Inferior parietal cortex (tissue), 1 donor: Measurements from ENCODE around the gene CHERP.

Experiments
- DNase-seq: peaks from one replicate; pipeline ENCODE4 v3.0.0-alpha.2; 2016; ENCODE audit errors: extremely low spot score

CHERP gene

DNA sequence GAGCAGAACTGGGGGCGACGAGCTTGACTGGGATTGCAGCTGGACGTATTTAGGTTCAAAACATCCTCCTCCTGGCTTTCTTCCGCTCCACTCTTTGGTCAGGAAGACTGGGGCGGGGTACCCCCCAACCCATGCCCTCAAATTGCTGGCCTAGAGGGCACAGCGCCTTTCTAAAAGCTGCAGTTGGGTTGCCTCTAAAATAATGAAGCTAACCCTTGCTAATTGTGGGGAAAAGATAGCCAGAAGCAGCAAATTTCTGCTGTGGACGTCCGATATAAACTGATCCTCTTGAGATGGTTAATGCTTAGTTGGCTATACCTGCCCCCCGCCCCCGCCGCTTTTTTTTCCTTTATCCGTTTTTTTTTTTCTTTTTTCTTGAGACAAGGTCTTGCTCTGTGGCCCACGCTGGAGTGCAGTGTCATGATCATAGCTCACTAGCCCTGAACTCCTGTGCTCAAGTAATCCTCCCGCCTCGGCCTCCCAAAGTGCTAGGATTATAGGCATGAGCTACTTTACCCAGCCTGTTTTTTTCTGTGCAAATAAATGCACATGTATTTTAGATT, 754 bp upstream of the CHERP start:
- DNase-seq, result no peak

DNA sequence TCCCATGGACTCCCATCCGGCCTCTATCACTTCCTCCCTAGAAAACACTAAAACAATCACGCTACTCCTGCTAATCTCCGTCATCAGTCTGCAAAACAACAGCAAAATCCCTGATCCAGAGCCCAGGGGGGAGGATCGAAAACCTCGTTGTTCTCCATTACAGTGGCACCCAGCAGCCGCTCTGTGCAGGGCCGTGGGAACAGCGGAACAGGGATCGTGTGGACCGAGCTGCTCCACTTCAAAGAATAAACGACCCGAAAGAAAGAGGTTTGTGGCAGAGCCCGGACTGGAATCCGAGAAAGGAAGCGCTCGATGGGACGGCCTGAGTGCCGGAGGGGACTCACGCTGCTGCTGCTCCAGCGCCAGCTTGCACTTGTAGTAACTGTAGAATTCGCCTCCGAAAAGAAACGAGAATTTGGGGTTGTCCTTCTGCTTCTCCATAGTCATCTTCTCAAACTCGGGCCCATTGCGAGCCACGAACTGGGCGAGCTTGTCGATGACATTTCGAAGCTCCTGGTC, 652 bp downstream of the CHERP start:
- no peak for DNase-seq

DNA sequence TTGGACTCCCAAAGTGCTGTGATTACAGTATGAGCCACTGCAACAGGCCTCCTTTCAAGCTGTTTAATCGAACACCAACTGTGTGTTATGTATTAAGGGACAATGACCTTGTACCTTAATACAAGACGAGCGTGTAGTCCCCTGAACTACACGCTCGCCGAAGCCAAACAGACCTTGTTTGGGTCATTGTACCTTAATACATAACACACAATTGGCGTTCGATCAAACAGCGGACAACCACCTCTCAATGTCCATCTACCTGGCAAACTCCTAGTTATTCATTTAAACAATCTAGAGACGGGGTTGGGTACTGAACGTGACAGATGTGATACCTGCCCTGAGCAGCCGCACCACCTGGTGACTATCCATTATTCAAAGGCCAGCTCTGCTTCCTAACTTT, 1.3 kb downstream of the CHERP start:
- DNase-seq, result no peak

DNA sequence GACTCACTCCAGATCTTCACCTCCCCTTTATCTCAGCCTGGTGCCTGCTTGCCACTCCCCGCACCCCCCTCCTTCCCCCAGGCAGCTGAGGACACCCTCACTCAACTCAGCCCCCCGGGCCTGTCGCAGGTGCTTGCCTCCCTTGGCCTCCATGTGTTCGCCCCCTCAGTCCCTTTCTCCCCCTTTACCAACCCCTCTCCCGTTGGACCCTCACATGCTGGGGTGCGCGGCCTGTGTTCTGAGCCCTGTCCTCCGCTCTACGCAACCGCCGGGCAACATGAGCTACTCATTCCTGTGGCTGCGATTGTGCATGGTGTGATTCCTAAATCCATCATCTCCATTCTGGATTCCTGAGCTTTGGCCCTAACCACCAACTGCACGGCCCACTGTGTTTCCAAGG, 5.1 kb downstream of the CHERP start:
- no peak for DNase-seq

DNA sequence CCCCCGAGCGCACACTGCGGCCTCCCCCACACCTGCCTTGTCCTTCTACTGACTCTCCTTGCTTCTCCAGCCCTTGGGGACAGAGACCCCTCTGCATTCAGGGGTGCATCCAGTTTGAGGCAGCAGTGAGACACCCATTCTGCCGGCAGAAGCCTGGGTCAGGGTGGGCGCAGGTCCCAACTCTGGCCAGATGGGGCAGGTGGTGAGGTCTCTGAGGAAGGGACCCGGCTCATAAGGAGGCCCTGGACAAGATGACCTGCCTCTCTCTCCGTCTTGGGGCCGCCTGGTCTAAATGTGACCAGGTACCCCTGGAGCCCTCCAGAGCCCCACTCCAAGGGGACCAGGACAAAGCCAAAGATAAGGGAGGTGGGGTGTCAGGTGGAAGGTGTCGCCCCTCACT, 6.1 kb downstream of the CHERP start:
- DNase-seq, result no peak

DNA sequence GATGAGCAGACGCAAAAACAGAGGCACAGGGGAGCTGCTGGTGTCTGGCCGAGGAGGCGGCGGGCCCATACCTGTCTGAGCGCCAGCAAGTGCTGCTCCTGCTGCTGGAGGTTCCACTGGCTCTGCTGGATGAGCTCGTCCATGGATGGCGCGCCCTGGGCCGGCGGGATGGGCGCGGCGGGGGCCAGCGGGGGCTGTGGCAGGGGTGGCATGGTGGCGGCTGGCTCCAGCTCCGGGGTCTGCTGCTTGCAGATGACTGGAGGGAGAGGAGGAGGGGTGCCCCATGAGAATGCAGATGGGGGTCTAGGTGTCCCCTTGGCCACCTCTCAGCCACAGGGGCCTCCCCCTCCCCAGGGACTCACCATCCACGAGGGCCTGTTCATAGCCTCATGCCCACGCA, 6.9 kb downstream of the CHERP start:
- DNase-seq, result no peak

DNA sequence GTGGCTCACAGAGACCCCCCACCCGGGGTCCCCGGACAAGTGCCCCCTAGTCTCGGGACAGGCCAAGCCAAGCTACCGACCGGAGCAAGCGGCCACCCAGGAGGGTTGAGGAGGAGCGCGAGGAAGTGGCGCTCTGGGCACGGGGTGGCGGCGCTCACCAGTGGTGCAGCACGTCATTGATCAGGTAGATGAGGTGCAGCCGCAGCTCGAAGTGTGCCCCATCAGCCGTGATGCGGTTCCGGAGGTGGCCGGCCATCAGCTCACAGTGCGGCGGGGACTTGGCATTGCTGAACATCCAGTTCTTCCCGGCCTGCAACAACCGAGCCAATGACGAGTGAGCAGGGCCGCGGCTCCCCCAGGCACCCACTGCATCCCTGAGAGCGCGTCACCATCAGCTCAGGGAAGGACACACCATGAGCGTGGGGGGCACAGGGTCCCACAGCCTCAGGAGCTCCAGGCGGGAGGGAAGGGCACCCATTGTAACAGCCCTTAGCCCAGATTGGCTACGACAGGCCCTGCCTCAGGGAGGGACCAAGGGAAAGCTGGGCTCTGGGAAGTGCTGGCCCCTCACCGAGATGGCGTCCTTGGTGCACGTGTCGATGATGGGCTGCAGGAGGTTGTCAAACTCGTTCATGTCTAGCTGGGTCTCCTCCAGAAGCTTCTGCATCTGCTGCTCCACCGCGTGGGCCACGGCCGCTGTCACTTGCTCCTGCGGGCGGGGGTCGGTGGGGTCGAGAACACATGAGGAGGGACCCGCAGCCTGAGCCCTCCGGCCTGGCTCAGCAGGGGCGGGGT, 9.6 kb downstream of the CHERP start:
- DNase-seq, result no peak

DNA sequence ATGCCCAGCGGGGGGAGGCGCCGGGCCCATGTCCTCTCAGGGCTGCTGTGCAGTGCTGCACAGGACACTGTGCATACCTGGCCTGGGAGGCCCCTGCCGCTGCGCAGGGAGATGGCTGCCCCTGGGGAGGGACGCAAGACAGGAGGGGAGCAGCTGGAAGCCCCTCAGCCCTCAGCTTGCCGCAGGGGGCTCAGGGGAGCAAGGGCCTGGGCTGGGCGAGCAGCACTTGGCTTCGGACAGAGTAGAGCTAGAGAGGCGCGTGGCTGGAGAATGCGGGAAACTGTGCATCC, 10.9 kb downstream of the CHERP start:
- DNase-seq, result no peak

DNA sequence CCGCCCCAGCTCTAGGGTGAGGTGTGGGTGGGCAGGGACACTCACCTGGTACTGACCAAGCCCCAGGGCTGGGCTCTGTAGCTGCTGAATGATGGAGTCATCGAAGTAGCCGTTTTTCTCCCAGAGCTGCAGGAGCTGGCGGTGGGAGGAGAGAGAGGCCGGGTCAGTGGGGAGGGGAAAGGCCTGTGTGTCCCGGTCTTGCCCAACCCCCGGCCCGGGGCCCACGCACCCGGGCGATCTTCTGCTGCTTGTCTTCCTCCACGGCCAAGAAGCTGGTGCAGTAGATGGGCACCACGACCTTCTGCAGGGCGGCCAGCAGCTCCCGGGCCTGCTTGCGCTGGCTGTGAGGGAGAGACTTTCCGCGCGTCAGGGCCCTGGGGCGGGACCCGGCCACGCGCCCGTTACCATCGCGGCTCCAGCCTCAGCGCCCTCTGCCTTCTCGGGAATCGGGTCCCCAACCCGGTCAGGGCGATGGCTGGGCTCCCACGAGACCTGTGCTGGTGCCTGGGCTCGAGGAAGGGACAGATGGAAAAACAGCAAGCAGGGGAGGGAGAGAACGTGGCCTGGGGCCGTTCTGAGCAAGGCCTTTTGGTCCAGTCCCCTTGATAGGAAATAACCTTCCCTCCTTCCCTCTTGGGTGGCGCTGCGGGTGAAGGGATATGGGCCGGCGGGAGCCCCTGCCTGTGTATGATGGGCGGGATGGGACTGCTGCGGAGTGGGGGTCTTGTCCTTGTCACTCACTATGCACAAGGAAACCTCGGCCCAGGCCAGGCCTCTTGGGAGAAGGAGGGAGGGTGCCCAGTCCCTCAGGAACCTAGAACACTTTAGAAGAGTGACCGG, 11.5 kb downstream of the CHERP start:
- DNase-seq, result no peak

DNA sequence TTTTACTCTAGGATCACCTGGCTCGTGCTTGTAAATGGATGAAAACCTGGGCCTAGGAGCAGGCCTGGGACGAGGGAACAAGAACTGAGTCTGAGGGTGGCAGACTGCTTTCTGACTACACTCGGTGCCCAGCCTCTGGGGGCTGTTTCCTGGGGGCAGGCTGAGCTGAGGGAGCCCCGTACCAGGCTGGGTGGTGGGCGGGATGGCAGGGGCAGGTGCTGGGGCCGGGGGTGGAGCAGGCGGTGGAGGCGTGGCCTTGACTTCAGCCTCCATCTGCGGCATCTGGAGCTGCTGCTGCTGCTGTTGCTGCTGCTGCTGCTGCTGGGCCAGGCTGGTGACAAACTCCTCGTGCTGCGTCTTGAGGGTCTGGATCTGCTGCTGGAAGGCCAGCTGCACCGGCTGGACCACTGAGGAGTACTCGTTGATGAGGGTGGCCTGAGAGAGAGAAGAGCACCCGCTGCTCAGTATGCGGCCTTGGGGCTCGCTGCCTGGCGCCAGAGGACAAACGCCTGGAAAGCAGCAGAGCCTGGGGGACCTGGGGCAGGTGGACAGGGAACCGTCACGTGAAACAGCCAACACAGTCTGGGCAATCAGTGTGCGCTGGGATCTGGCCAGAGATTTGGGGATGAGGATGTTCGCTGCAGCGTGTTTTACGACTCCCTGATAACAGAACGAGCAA, 12.6 kb downstream of the CHERP start:
- no peak for DNase-seq

DNA sequence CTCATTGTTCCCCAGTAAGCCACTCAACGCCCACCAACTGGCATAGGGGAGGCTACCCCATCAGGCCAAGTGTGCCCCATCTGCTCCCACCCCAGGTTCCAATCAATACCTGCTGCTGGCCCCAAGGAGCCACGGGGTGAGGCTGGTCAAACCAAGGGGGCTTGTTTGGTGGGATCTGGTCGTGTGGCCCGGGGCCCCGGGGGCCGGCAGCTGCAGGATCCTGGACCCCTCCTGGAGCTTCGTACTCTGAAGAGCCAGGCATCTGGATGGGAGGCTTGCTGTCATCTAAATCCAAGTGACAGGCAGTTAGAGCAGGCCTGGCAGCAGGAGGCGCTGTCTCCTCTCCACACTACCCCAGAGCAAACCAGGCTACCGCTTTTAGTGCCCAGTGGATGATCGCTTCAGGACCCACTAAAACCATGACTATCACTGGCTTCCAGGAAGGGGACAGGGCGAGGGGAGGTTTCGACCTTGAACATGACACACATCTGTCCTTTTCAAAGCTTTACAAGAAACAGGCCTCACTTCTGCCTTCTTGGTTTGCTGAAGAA, 14.2 kb downstream of the CHERP start:
- DNase-seq, result no peak

DNA sequence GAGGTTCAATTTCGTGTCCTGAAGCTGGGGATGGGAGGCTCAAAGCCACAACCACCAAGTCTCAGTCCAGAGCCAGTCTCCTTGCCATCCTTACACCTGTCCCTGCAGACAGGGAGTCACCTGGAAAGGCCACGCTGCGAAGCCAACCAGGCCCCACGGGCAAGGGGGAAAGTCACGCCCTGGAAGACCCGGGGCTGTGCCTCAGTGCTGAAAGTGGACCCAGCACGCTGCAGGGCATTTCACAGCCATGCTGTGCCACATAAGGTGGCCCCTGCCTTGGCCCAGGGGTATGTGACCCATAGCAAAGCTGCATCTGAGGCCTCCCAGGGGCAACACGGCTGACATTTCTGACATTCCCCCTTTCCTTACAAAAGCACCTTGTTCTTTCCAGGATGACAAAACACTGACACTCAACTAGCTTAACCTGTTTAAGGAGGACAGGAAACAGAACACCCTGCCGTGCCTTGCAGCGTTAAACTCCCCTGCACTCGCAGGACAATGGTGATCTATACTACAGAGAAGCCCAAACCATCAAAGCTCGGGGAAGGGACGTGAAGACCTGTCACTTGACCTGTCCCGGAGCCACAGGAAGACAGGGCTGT, 14.8 kb downstream of the CHERP start:
- DNase-seq, result no peak

DNA sequence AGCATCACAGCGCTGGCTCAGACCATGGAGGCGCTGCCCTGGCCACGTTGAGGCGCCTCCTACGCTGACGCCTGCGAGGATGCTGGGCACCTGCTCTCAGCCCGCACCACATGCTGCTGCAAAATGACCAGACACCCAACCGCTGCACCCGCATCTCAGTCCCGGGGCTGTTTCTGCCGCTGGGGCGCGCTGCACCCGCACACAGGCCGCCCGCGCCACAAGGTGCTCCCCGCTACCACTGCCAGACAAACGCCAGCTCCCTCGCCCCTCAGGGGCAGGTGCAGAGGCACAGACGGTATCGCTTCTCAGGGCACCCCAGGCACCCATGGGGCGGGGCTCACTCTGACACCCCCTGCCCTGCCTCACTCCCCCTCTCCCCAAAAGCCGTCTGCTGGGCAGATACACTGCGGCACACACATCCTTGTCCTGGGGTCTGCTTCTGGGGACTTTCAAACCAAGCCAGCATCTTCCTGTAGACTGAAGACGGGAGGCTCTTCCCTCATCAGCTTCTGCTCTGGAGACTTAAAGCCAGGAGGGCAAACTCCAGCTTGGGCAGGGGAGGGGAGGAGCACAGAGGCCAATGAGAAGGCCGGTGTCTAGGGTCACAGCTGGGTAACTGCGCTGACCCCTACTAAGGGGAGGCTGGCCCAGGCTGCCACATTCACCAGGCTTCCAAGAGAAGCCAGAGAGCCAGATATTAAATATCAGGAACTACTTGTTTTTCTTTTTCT, 16.3 kb downstream of the CHERP start:
- no peak for DNase-seq

DNA sequence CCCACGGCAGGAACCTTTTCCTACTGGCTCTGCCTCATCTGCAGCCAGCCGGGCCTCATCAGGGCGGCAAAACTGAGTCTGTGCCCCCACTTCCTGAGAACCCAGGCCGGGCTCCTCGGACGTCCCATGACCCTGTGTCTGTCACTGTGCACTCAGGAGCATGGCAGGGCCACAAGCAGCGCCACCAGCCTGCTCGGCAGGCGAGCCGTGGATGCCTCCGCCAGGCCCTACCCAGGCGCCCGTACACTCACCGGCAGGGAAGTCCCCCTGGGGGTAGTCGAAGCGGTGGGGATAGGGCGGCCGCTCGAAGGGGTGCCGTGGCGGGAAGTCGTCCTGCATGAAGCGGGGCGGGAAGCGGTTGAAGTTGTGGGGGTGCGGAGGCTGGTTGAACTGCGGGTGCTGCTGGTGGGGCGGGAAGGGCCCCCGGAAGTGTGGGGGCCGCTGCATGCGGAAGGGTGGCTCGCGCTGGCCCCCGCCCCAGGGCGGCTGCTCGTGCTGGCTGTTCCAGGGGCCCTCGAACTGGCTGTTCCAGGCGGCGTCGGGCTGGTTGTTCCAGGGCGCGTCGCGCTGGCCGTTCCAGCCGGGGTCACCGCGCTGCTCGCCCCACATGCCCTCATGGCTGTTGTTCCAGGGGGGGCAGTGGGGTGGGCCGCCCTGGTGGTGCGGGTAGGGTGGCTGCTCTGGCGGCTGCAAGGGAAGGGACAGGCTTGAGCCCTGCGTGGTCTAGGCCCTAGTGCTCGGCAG, 17.1 kb downstream of the CHERP start:
- no peak for DNase-seq

DNA sequence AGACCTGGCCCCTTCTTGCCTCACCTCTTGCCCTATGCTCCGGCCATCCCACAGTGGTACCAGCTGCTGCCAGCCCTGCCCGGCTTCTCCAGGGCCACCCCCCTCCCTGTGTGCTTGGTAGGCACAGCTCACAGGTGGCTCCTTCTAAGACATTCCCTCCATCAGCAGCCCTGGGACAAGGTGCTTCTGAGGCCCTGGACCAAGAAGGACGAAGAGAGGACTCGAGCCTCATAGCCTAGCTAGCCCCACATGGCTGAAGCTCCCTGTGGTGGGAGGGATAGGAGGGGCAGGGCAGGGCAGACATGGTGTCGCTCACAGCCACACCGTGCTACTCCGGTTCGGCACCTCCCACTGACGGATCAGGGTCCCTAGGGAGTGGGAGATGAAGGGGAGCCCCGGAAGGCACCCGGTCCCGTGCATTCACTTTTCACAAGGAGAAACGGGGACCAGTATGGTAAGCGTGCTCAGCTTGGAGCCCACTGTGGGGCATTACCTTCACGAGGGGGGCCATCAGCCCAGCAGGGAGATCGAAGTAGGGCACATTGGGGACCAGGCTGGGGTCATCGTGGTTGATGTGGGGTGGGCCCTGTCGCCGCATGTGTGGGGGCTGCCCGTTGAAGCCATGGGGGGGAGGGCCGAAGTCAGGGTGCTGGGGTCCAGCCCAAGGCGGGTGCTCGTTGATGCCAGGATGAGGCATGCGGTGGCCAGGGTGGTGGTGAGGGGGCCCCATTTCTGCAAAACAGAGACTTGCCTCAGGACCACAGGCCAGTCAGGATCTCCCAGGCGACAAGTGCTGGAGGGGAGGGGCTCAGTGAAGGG, 19.5 kb downstream of the CHERP start:
- no peak for DNase-seq

DNA sequence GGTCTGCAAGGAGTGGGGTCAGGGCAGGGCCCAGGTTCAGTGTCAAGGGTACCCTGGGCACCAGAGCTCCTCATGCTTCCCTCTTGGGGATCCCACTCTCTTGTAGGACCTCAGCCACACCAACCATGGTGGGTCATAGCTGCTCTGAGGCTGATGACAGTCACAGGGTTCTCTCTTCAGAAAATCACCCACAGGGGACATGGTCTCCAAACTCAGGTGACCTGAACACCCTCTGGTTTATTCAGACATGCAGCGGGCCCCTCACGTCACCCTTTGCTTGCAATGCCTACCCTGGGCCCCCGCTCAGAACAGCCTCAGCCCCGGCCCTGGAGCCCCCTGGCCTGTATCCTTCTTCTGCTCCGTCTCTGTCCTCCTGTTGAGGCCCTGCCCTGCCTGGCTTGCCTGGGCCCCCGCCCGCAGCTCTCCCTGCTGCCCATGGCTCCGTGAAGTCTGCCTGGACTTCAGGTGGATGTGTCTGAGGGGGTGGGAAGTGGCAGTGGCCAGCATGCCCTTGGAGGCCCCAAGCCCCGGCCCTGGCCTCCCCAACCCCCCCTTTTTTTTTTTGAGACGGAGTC, 20.4 kb downstream of the CHERP start:
- DNase-seq, result no peak

DNA sequence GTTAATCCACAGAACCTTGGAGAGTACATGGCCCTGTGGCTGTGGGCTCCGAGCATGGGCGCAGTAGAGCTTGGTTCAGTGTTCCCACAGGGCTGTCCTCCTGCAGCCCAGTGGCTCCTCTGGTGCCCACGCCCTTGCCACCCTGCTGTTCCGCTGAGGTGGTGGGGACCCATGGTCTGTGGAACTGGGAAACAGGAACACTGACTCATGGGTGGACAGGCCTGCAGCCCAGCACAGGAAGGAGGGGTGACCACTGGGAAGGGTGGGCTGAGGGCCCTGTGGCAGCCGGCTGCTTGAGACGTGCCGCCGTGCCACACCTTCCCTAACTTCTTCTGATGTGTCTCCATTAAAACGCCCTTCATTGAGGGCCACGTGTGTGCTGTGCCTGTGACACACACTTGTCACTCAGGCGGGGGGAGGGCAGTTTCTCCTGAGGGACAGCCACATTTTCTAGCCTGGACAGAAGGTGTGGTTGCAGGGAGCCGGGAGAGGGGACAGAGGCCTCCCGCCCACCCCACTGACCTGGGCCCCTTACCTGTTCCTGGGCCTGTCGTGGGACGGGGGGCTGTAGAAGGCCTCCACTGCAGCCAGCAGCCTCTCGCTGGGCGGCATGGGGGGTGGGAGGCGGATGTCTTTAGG, 21.1 kb downstream of the CHERP start:
- no peak for DNase-seq
